ENCODE results near the gene ING4. TPM values are rescaled to one million over a fixed set of nuclear protein-coding genes. Genes with fewer than 3 reads are reported as not detected.

ING4 gene
- total and polyA plus RNA-seq, 2 donors (not counting 3 experiments of a cell fraction or from before 2014, with no cell fraction given), result 34.7 to 52.0 TPM

DNA sequence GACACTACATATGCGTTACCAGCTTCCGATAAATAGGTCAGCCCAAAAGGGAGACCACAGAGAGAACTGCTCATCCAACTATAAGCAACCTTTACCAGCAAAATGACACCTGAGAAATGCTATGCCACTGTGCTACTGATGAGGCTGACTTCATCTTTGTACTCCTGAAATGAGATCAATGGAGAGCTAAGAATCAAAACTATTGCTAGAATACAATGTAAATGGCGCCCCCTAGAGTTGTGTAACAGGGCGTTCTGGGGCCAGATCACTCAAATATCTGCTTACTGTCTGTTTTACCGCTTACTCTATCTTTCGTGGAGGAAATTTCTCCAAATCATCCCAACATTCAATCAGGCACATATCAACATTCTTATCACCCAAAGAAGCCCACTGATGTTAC is 21.7 kb upstream of the ING4 start:
- dilution Hi-C loops (cut with MboI; ENCODE audit: extremely low pct_ligation_motif_present, low sequenced_read_pairs) (no loop called here), intact Hi-C loops (cut with micrococcal nuclease) (loop anchor here (1.0 to 5.0 kb wide), 2 partner anchors 67 to 93 kb away; no protein-coding TSS in a partner anchor)
- H3K27me3 ChIP-seq (ENCODE audit: control insufficient read depth in 2 of 2, insufficient read depth in 2 of 2, low read length in 2 of 2), result no peaks in the 10 kb centered on the region
- no peak overlapping the region for H3K4me2 ChIP-seq (ENCODE audit: insufficient read depth, low read length)
- no peak overlapping the region for H3K27ac ChIP-seq (ENCODE audit: insufficient read depth, low read depth, low read length)
- H3K9me3 ChIP-seq (replicated peaks; ENCODE audit: control insufficient read depth, insufficient read depth, low read length), result no peaks in the 10 kb centered on the region
- H4K20me1 ChIP-seq (replicated peaks; ENCODE audit: control insufficient read depth, extremely low read depth, insufficient read depth, low read length), result no peaks in the 10 kb centered on the region
- H3K79me2 ChIP-seq (ENCODE audit: control insufficient read depth, insufficient read depth, low read length), result peaks cover 84% of the 10 kb centered on the region
- ChIA-PET CTCF (interaction anchor here (0.6 to 2.7 kb wide), 20 partner anchors 9 to 167 kb away, joined by 3 to 21 read pairs (median 6); partner anchors contain the start of genes MLF2, NOP2 and USP5), POLR2A (no interaction called here)
- no peaks in the 10 kb centered on the region for H3K9me1 ChIP-seq (replicated peaks; ENCODE audit: control insufficient read depth, extremely low read depth, insufficient read depth, low read length)
- no peak for FAIRE-seq
- no peak overlapping the region for H2AFZ ChIP-seq (ENCODE audit: low read depth, low read length)
- no peak overlapping the region for H3K4me3 ChIP-seq (replicated peaks in 1 of 3; ENCODE audit: insufficient read depth in 1 of 3, low read depth in 1 of 3, low read length in 3 of 3)
- peaks cover 0 to 4% of the 10 kb centered on the region in 2 experiments for H3K36me3 ChIP-seq (ENCODE audit: control insufficient read depth in 2 of 2, extremely low read depth in 1 of 2, insufficient read depth in 2 of 2, low read length in 2 of 2)
- peaks cover 15% of the 10 kb centered on the region for H3K4me1 ChIP-seq (ENCODE audit: control insufficient read depth, extremely low read depth, insufficient read depth, low read length)
- DNase-seq (ENCODE audit: low read depth, low spot score), result peak; percentile 32
- BruUV-seq (replicated peaks), result no TSS peak
- no peak overlapping the region for H3K9ac ChIP-seq (replicated peaks; ENCODE audit: extremely low read depth, insufficient read depth, low read length)
- TF ChIP-seq, protein P1, sequence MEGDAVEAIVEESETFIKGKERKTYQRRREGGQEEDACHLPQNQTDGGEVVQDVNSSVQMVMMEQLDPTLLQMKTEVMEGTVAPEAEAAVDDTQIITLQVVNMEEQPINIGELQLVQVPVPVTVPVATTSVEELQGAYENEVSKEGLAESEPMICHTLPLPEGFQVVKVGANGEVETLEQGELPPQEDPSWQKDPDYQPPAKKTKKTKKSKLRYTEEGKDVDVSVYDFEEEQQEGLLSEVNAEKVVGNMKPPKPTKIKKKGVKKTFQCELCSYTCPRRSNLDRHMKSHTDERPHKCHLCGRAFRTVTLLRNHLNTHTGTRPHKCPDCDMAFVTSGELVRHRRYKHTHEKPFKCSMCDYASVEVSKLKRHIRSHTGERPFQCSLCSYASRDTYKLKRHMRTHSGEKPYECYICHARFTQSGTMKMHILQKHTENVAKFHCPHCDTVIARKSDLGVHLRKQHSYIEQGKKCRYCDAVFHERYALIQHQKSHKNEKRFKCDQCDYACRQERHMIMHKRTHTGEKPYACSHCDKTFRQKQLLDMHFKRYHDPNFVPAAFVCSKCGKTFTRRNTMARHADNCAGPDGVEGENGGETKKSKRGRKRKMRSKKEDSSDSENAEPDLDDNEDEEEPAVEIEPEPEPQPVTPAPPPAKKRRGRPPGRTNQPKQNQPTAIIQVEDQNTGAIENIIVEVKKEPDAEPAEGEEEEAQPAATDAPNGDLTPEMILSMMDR (IDR thresholded peaks at IDR 0.05; ENCODE audit: extremely low read depth in 1 of 2, insufficient read depth in 1 of 2, low read depth in 1 of 2, low read length in 2 of 2), result peak; percentile 44 to 55
- no peak for TF ChIP-seq POLR2A (IDR thresholded peaks at IDR 0.05; ENCODE audit: low read depth, low read length)

DNA sequence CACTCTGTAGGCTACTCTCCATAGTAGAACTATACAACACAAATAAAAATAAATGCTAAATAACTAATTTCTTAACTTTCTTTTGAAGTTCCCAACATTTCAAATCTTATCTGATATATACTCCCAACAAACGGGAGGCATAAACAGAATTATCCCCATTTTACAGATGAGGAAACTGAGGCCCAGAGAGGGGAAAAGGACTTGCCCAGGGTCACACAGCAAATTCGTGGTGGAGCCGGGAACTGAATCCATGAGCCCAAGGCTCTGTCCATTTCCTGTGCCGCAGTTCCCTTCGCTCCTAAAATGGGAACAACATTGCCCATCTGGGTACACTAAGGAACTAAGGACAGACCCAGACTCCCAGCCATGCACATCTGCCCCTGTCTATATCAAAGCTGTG is 14.0 kb upstream of the ING4 start:
- H3K79me2 ChIP-seq (ENCODE audit: control insufficient read depth, insufficient read depth, low read length), result peaks cover 18% of the 10 kb centered on the region
- no peaks in the 10 kb centered on the region for H3K27me3 ChIP-seq (ENCODE audit: control insufficient read depth in 2 of 2, insufficient read depth in 2 of 2, low read length in 2 of 2)
- CTCF ChIA-PET, result no interaction called here
- no peaks in the 10 kb centered on the region for H3K4me1 ChIP-seq (ENCODE audit: control insufficient read depth, extremely low read depth, insufficient read depth, low read length)
- intact Hi-C loops (cut with micrococcal nuclease), result no loop called here
- dilution Hi-C loops (cut with MboI; ENCODE audit: extremely low pct_ligation_motif_present, low sequenced_read_pairs), result no loop called here
- H2AFZ ChIP-seq (ENCODE audit: low read depth, low read length), result no peak overlapping the region
- FAIRE-seq (no peak), DNase-seq (ENCODE audit: low read depth, low spot score) (no peak)
- no peak overlapping the region for H3K27ac ChIP-seq (ENCODE audit: insufficient read depth, low read depth, low read length)
- no peaks in the 10 kb centered on the region for H4K20me1 ChIP-seq (replicated peaks; ENCODE audit: control insufficient read depth, extremely low read depth, insufficient read depth, low read length)
- H3K9ac ChIP-seq (replicated peaks; ENCODE audit: extremely low read depth, insufficient read depth, low read length), result no peak overlapping the region
- no peak overlapping the region for H3K4me3 ChIP-seq (replicated peaks in 1 of 3; ENCODE audit: insufficient read depth in 1 of 3, low read depth in 1 of 3, low read length in 3 of 3)
- H3K36me3 ChIP-seq (ENCODE audit: control insufficient read depth in 2 of 2, extremely low read depth in 1 of 2, insufficient read depth in 2 of 2, low read length in 2 of 2), result peaks cover 18 to 49% of the 10 kb centered on the region in 2 experiments
- no peak overlapping the region for H3K4me2 ChIP-seq (ENCODE audit: insufficient read depth, low read length)
- H3K9me1 ChIP-seq (replicated peaks; ENCODE audit: control insufficient read depth, extremely low read depth, insufficient read depth, low read length), result no peaks in the 10 kb centered on the region
- BruUV-seq (replicated peaks), result no TSS peak
- POLR2A ChIA-PET, result no interaction called here
- TF ChIP-seq FOS (IDR thresholded peaks at IDR 0.05; ENCODE audit: borderline replicate concordance, insufficient read depth, low read length), result no peak
- TF ChIP-seq POLR2AphosphoS5 (IDR thresholded peaks at IDR 0.05; ENCODE audit: insufficient read depth, low read depth, low read length), result no peak
- TF ChIP-seq, protein P2, sequence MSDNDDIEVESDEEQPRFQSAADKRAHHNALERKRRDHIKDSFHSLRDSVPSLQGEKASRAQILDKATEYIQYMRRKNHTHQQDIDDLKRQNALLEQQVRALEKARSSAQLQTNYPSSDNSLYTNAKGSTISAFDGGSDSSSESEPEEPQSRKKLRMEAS (IDR thresholded peaks at IDR 0.05; ENCODE audit: insufficient read depth, insufficient read length), result no peak
- no peak for TF ChIP-seq MYC (IDR thresholded peaks at IDR 0.05; ENCODE audit: low read depth, low read length)
- TF ChIP-seq EZH2 (IDR thresholded peaks at IDR 0.05; ENCODE audit: borderline replicate concordance, low read depth, low read length, severe bottlenecking), result no peak
- TF ChIP-seq POLR2A (IDR thresholded peaks at IDR 0.05; ENCODE audit: low read depth, low read length), result no peak
- no peak for TF ChIP-seq GATA2 (IDR thresholded peaks at IDR 0.05; ENCODE audit: insufficient read depth, insufficient read length, low read depth, low read length)
- TF ChIP-seq, protein P1 (IDR thresholded peaks at IDR 0.05; ENCODE audit: extremely low read depth in 1 of 2, insufficient read depth in 1 of 2, low read depth in 1 of 2, low read length in 2 of 2), result no peak
- H3K9me3 ChIP-seq (replicated peaks; ENCODE audit: control insufficient read depth, insufficient read depth, low read length), result no peaks in the 10 kb centered on the region
